GM23338 (cell line): ENCODE results near the gene PFKP. TPM values are rescaled to one million over a fixed set of nuclear protein-coding genes. Genes with fewer than 3 reads are reported as not detected.

Source experiments
- ATAC-seq: fragments of 200-7000 bp; cut with Tn5 transposase; 3 replicates; pipeline ENCODE4 v1.9.1; 2020
- DNase-seq: peaks from one replicate; pipeline ENCODE4 v3.0.0-alpha.2; 2015; ENCODE audit warnings: low spot score
- H2AFZ ChIP-seq: fragments of 200-600 bp; sonication (generic); 2 replicates; pipeline ENCODE4 v1.8.0; 2016; ENCODE audit warnings: antibody characterized with exemption, mild to moderate bottlenecking, moderate library complexity
- H3F3A ChIP-seq: fragments of 200-600 bp; sonication (generic); replicated peaks from 2 replicates; pipeline ENCODE4 v1.8.0; 2017; ENCODE audit warnings: antibody characterized with exemption, mixed run types, low read depth
- H3K27ac ChIP-seq: fragments of 200-600 bp; sonication (generic); 2 replicates; pipeline ENCODE4 v1.6.1; 2016; ENCODE audit warnings: low read depth
- H3K27me3 ChIP-seq: fragments of 200-600 bp; sonication (generic); 2 replicates; pipeline ENCODE4 v1.8.0; 2016; ENCODE audit warnings: mild to moderate bottlenecking, mixed run types, moderate library complexity; ENCODE audit not compliant: insufficient read depth
- H3K36me3 ChIP-seq: fragments of 200-600 bp; sonication (generic); 2 replicates; pipeline ENCODE4 v1.8.0; 2016; ENCODE audit warnings: mild to moderate bottlenecking; ENCODE audit not compliant: insufficient read depth
- H3K4me1 ChIP-seq: fragments of 200-600 bp; sonication (generic); 2 replicates; pipeline ENCODE4 v1.8.0; 2016; ENCODE audit warnings: mild to moderate bottlenecking, moderate library complexity; ENCODE audit not compliant: insufficient read depth
- H3K4me2 ChIP-seq: fragments of 200-600 bp; sonication (generic); 2 replicates; pipeline ENCODE4 v1.7.1; 2017; ENCODE audit warnings: mixed run types
- H3K4me3 ChIP-seq: fragments of 200-600 bp; sonication (generic); 2 replicates; pipeline ENCODE4 v1.6.1; 2016; ENCODE audit warnings: mixed run types
- H3K79me2 ChIP-seq: fragments of 200-600 bp; sonication (generic); replicated peaks from 2 replicates; pipeline ENCODE4 v1.8.0; 2017; ENCODE audit warnings: mild to moderate bottlenecking; ENCODE audit not compliant: insufficient read depth
- H3K9me2 ChIP-seq: fragments of 200-600 bp; sonication (generic); 2 replicates; pipeline ENCODE4 v1.8.0; 2017; ENCODE audit not compliant: insufficient read depth
- H4K20me1 ChIP-seq: fragments of 200-600 bp; sonication (generic); replicated peaks from 2 replicates; pipeline ENCODE4 v1.8.0; 2017; ENCODE audit warnings: mild to moderate bottlenecking; ENCODE audit not compliant: insufficient read depth
- H3K27ac Mint-ChIP-seq: 2 replicates; pipeline ENCODE4 v1.8.0; 2020; ENCODE audit warnings: inconsistent platforms, mild to moderate bottlenecking, moderate library complexity, mixed read lengths
- H3K27me3 Mint-ChIP-seq: 3 replicates; pipeline ENCODE4 v1.8.0; 2022; ENCODE audit warnings: low read depth, mild to moderate bottlenecking, moderate library complexity, mixed read lengths, inconsistent platforms; ENCODE audit not compliant: insufficient read depth, poor library complexity
- H3K36me3 Mint-ChIP-seq: 3 replicates; pipeline ENCODE4 v1.8.0; 2021; ENCODE audit warnings: low read depth, mild to moderate bottlenecking, inconsistent platforms, moderate library complexity, mixed read lengths
- H3K4me1 Mint-ChIP-seq: 3 replicates; pipeline ENCODE4 v1.8.0; 2020; ENCODE audit warnings: mild to moderate bottlenecking, inconsistent platforms, mixed read lengths
- H3K4me3 Mint-ChIP-seq: 3 replicates; pipeline ENCODE4 v1.8.0; 2021; ENCODE audit warnings: moderate library complexity, mild to moderate bottlenecking, inconsistent platforms, mixed read lengths
- H3K9me3 Mint-ChIP-seq: 3 replicates; pipeline ENCODE4 v1.8.0; 2020; ENCODE audit warnings: moderate library complexity, mild to moderate bottlenecking, inconsistent platforms, mixed read lengths
- CREB1 ChIP-seq: fragments of 250-450 bp; sonication (Bioruptor Pico); IDR thresholded peaks from 2 replicates; pipeline ENCODE4 v1.5.0; 2020; ENCODE audit warnings: low read depth, mild to moderate bottlenecking, moderate library complexity
- CTCF ChIP-seq, 2 experiments: fragments of 200-600 bp in 1 of 2; sonication (generic) in 1 of 2; conservative IDR thresholded peaks; 2 replicates each; pipeline versions ENCODE4 v1.5.1 to v1.6.1; 2016 to 2017; ENCODE audit warnings: antibody characterized with exemption in 2 of 2, low read depth in 2 of 2, mild to moderate bottlenecking in 2 of 2, moderate library complexity in 1 of 2
- EZH2 ChIP-seq: fragments of 200-600 bp; sonication (generic); IDR thresholded peaks from one replicate; pipeline ENCODE4 v1.8.0; 2017; ENCODE audit warnings: antibody characterized with exemption, mild to moderate bottlenecking, low read depth; ENCODE audit not compliant: unreplicated experiment
- EZH2phosphoT487 ChIP-seq: fragments of 200-600 bp; sonication (generic); IDR thresholded peaks from one replicate; pipeline ENCODE4 v1.8.1; 2018; ENCODE audit warnings: antibody characterized with exemption; ENCODE audit not compliant: unreplicated experiment
- JUNB ChIP-seq: IDR thresholded peaks from one replicate; pipeline ENCODE4 v1.6.1; 2016; ENCODE audit warnings: antibody characterized with exemption; ENCODE audit not compliant: unreplicated experiment
- NANOG ChIP-seq: IDR thresholded peaks from 2 replicates; pipeline ENCODE4 v1.6.1; 2016; ENCODE audit warnings: antibody characterized with exemption, borderline replicate concordance
- POLR2AphosphoS5 ChIP-seq: IDR thresholded peaks from 2 replicates; pipeline ENCODE4 v1.6.1; 2016; ENCODE audit warnings: antibody characterized with exemption, low read depth
- STAT1 ChIP-seq: IDR thresholded peaks from one replicate; pipeline ENCODE4 v1.6.1; 2016; ENCODE audit warnings: antibody characterized with exemption; ENCODE audit not compliant: unreplicated experiment
- ZNF114 ChIP-seq: fragments of 250-450 bp; sonication (Bioruptor Pico); IDR thresholded peaks from 2 replicates; pipeline ENCODE4 v1.5.0; 2020; ENCODE audit warnings: mild to moderate bottlenecking, moderate library complexity
- ZNF331 ChIP-seq: fragments of 250-450 bp; sonication (Bioruptor Pico); IDR thresholded peaks from 2 replicates; pipeline ENCODE4 v1.5.0; 2020; ENCODE audit warnings: low read depth, mild to moderate bottlenecking, moderate library complexity
- ZNF462 ChIP-seq: fragments of 250-450 bp; sonication (Bioruptor Pico); IDR thresholded peaks from 2 replicates; pipeline ENCODE4 v1.5.0; 2020; ENCODE audit warnings: mild to moderate bottlenecking, moderate library complexity
- polyA plus RNA-seq: library from polyadenylated mRNA; unstranded; fragments of >200 nt; fragmentation: Nextera tagmentation; extraction: Ambion mirVana; gene quantifications from 2 replicates; pipeline ENCODE4 v1.2.1, GENCODE V29; 2016
- total RNA-seq: library from RNA; depleted of rRNA; stranded (reverse); fragments of >200 nt; shearing (Covaris generic); gene quantifications from 2 replicates; pipeline ENCODE4 v1.2.3, GENCODE V29; 2014
- TF ChIP-seq, protein P1 (sequence below): IDR thresholded peaks from 2 replicates; pipeline ENCODE4 v1.6.1; 2016; ENCODE audit warnings: antibody characterized with exemption
- TF ChIP-seq, protein P2 (sequence below): IDR thresholded peaks from one replicate; pipeline ENCODE4 v1.6.1; 2018; ENCODE audit warnings: antibody characterized with exemption; ENCODE audit not compliant: unreplicated experiment

PFKP gene
- total and polyA plus RNA-seq, 2 experiments from 2014 or later, result 56.3 to 120 TPM

DNA sequence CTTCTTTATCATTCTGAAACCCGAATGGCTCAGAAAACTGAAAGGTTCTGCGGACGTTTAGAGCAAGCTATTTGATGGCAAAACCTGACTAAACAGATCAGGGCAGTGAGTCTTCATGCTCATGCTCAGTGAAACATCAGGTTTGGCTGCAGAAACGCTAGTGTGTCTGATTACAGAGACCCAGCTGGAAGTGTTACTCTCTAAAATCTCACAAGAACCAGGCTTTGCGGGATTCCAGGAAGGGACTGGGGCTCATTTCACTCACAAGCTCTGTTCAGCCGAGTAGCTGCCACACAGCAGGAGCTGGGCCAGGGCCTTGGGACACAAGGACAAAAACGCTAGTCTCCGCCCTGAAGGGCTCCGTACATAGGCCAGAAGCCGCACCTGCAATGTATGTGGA, 102.3 kb downstream of the PFKP start:
- Mint-ChIP-seq H3K9me3 (no peaks in the 10 kb centered on the region), H3K4me3 (no peak overlapping the region), H3K27ac (no peak overlapping the region), H3K36me3 (peaks cover 31% of the 10 kb centered on the region; the same call in 2 of the 3 replicates), H3K27me3 (peaks cover 15% of the 10 kb centered on the region), H3K4me1 (peaks cover 8% of the 10 kb centered on the region)
- Histone ChIP-seq H3K36me3 (0 out of 2 replicates have a peak, but pooled peaks cover 5% of the 10 kb centered on the region), H4K20me1 (no peaks in the 10 kb centered on the region; the same call in none of the 2 replicates), H3K79me2 (peaks cover 3% of the 10 kb centered on the region; the same call in 1 of the 2 replicates), H2AFZ (no peak overlapping the region), H3K4me2 (no peak overlapping the region), H3K9me2 (0 out of 2 replicates have a peak, but pooled peaks cover 3% of the 10 kb centered on the region), H3K27ac (no peak overlapping the region), H3F3A (no peaks in the 10 kb centered on the region), H3K4me3 (no peak overlapping the region), H3K4me1 (no peaks in the 10 kb centered on the region; the same call in 1 of the 2 replicates), H3K27me3 (no peaks in the 10 kb centered on the region)
- DNase-seq, result no peak
- TF ChIP-seq CREB1 (CRISPR knock-in tag) (no peak), NANOG (no peak), JUNB (no peak), POLR2AphosphoS5 (no peak), STAT1 (no peak), EZH2 (no peak), ZNF462 (CRISPR knock-in tag) (no peak), ZNF114 (CRISPR knock-in tag) (no peak), EZH2phosphoT487 (no peak), ZNF331 (CRISPR knock-in tag) (no peak), CTCF (conservative IDR thresholded peaks at IDR 0.05; ENCODE audit: low read depth in 2 of 2) (no peak)
- TF ChIP-seq, protein P1, sequence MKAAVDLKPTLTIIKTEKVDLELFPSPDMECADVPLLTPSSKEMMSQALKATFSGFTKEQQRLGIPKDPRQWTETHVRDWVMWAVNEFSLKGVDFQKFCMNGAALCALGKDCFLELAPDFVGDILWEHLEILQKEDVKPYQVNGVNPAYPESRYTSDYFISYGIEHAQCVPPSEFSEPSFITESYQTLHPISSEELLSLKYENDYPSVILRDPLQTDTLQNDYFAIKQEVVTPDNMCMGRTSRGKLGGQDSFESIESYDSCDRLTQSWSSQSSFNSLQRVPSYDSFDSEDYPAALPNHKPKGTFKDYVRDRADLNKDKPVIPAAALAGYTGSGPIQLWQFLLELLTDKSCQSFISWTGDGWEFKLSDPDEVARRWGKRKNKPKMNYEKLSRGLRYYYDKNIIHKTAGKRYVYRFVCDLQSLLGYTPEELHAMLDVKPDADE, result no peak
- TF ChIP-seq, protein P2, sequence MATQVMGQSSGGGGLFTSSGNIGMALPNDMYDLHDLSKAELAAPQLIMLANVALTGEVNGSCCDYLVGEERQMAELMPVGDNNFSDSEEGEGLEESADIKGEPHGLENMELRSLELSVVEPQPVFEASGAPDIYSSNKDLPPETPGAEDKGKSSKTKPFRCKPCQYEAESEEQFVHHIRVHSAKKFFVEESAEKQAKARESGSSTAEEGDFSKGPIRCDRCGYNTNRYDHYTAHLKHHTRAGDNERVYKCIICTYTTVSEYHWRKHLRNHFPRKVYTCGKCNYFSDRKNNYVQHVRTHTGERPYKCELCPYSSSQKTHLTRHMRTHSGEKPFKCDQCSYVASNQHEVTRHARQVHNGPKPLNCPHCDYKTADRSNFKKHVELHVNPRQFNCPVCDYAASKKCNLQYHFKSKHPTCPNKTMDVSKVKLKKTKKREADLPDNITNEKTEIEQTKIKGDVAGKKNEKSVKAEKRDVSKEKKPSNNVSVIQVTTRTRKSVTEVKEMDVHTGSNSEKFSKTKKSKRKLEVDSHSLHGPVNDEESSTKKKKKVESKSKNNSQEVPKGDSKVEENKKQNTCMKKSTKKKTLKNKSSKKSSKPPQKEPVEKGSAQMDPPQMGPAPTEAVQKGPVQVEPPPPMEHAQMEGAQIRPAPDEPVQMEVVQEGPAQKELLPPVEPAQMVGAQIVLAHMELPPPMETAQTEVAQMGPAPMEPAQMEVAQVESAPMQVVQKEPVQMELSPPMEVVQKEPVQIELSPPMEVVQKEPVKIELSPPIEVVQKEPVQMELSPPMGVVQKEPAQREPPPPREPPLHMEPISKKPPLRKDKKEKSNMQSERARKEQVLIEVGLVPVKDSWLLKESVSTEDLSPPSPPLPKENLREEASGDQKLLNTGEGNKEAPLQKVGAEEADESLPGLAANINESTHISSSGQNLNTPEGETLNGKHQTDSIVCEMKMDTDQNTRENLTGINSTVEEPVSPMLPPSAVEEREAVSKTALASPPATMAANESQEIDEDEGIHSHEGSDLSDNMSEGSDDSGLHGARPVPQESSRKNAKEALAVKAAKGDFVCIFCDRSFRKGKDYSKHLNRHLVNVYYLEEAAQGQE, result no peak
- no peak for ATAC-seq
